Activated naive CD8-positive, alpha-beta T cell treated with anti-CD3 and anti-CD28 coated beads, Interleukin-2, amount 10 ng/mL, durations not matched to agents 7 days and 5 days (primary cell): Measurements from ENCODE around the gene PPP1R9A. TPM values are rescaled to one million over a fixed set of nuclear protein-coding genes. Genes with fewer than 3 reads are reported as not detected.

ENCODE experiments used
- ATAC-seq: fragments of 150-1000 bp; cut with Tn5 transposase; one replicate; pipeline ENCODE4 v1.10.0; 2021; ENCODE audit warnings: low read depth, moderate library complexity
- POLR2A ChIA-PET: fragments of 350-600 bp; sonication (Branson Sonifier 250); formaldehyde crosslinking; loops from one replicate; lab custom pipeline; 2021; ENCODE audit warnings: antibody characterized with exemption; lab: Charles Lee
- DNase-seq: peaks from one replicate; pipeline ENCODE4 v3.0.0; 2021
- H3K27ac Mint-ChIP-seq: one replicate; pipeline ENCODE4 v1.8.0; 2022; ENCODE audit warnings: mild to moderate bottlenecking, mixed read lengths
- H3K27me3 Mint-ChIP-seq: one replicate; pipeline ENCODE4 v1.8.0; 2022; ENCODE audit warnings: mild to moderate bottlenecking, moderate library complexity, mixed read lengths
- H3K36me3 Mint-ChIP-seq: one replicate; pipeline ENCODE4 v1.8.0; 2021; ENCODE audit warnings: mild to moderate bottlenecking, mixed read lengths
- H3K4me1 Mint-ChIP-seq: one replicate; pipeline ENCODE4 v1.8.0; 2021; ENCODE audit warnings: mixed read lengths
- H3K4me3 Mint-ChIP-seq: one replicate; pipeline ENCODE4 v1.8.0; 2022; ENCODE audit warnings: mild to moderate bottlenecking, moderate library complexity, mixed read lengths
- H3K9me3 Mint-ChIP-seq: one replicate; pipeline ENCODE4 v1.8.0; 2021; ENCODE audit warnings: mixed read lengths
- total RNA-seq, 2 experiments: library from RNA; stranded (reverse); gene quantifications; one replicate each; pipeline ENCODE4 v1.2.3, GENCODE V29; 2021

The PPP1R9A gene
- total RNA-seq, 2 experiments from 2014 or later: 0.06 to 0.42 TPM

- ATAC-seq (no peak), DNase-seq (no peak)
- Mint-ChIP-seq H3K27me3 (peaks cover 2% of the 10 kb centered on the region), H3K4me3 (no peak overlapping the region), H3K9me3 (no peaks in the 10 kb centered on the region), H3K4me1 (no peaks in the 10 kb centered on the region), H3K36me3 (no peaks in the 10 kb centered on the region), H3K27ac (no peak overlapping the region)
- POLR2A ChIA-PET: no interaction called here
Measured at GRCh38 chr7:94933256-94933990, 26.0 kb downstream of the PPP1R9A start.

- Mint-ChIP-seq H3K36me3 (no peaks in the 10 kb centered on the region), H3K27me3 (no peaks in the 10 kb centered on the region), H3K4me1 (no peaks in the 10 kb centered on the region), H3K27ac (no peak overlapping the region), H3K4me3 (no peak overlapping the region), H3K9me3 (no peaks in the 10 kb centered on the region)
- DNase-seq: no peak
- POLR2A ChIA-PET: no interaction called here
- no peak for ATAC-seq
Measured at GRCh38 chr7:94939395-94939794, 32.0 kb downstream of the PPP1R9A start.

- DNase-seq: no peak
- Mint-ChIP-seq H3K27me3 (no peaks in the 10 kb centered on the region), H3K36me3 (no peaks in the 10 kb centered on the region), H3K4me1 (no peaks in the 10 kb centered on the region), H3K9me3 (no peaks in the 10 kb centered on the region), H3K27ac (no peak overlapping the region), H3K4me3 (no peak overlapping the region)
- no peak for ATAC-seq
- POLR2A ChIA-PET: no interaction called here
Measured at GRCh38 chr7:94940241-94940640, 32.8 kb downstream of the PPP1R9A start.

GRCh38 chr7:94941844-94942632, 34.6 kb downstream of the PPP1R9A start:
- Mint-ChIP-seq H3K36me3 (no peaks in the 10 kb centered on the region), H3K4me3 (no peak overlapping the region)
- POLR2A ChIA-PET: no interaction called here

DNA sequence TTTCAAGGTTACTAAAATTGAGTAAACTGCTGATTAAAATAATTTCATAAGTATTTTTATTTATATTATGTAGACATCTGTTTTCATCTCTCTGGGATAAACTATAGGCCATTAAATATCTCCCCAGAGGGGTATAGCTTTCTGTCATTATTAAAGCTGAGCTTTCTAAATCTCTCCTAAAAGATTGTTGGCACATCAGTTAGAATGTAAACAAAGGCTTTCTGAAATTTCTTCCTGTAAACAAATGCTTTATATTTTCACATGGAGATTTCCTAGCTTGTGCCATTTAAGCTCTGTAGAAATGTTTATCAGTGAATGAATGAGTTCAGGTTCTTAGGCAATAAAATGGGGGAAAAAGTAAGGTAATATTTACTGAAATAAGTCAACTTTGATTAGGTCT, 35.7 kb downstream of the PPP1R9A start:
- Mint-ChIP-seq H3K9me3 (no peaks in the 10 kb centered on the region), H3K27ac (no peak overlapping the region), H3K4me1 (no peaks in the 10 kb centered on the region), H3K27me3 (no peaks in the 10 kb centered on the region), H3K36me3 (no peaks in the 10 kb centered on the region), H3K4me3 (no peak overlapping the region)
- ATAC-seq (no peak), DNase-seq (no peak)
- POLR2A ChIA-PET: no interaction called here

More at GRCh38 chr7:94941844-94942632, 34.6 kb downstream of the PPP1R9A start:
- ATAC-seq (no peak), DNase-seq (no peak)
- Mint-ChIP-seq H3K27ac (no peak overlapping the region), H3K9me3 (no peaks in the 10 kb centered on the region), H3K27me3 (no peaks in the 10 kb centered on the region), H3K4me1 (no peaks in the 10 kb centered on the region)

DNA sequence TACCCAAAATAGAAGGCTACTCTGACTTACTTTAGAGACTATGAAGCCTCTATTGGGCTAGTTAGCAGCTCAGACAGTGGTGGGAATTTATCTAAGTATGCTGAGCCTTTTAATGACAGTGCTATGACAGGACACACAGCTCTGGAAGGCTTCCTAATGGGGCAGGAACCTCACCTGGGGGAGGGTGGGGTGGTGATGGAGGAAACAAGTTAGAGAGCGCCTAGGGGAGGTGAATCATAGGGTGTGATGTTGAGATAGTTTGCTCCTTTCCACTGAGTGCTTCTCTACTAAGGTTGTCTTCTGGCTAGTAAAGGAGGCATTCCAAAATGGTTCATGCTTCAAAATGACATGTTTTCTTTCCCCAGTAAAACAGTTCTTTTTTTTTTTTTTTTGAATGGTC, 42.1 kb downstream of the PPP1R9A start:
- Mint-ChIP-seq H3K27ac (no peak overlapping the region), H3K36me3 (no peaks in the 10 kb centered on the region), H3K9me3 (no peaks in the 10 kb centered on the region), H3K27me3 (no peaks in the 10 kb centered on the region), H3K4me3 (no peak overlapping the region), H3K4me1 (no peaks in the 10 kb centered on the region)
- POLR2A ChIA-PET: no interaction called here
- no peak for ATAC-seq
- DNase-seq: no peak

DNA sequence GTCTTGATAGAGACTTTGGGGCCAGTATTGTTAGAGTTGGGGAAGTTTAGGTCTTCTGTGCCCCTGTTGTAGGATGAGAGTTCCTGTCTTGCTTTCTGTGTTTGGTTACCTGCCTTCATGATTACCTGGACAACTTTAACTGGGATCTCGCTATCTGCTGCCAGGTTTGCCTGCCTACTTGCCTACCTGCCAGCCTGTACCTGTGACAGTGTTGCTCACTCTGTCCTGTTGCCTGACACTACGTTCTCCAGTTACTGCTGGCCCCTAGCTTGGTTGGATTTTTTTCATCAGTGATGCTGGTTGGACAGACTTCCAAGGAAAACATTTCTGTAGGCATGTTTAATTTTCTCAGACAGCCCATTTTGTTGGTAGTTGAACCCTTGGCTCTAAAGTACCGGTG, 48.4 kb downstream of the PPP1R9A start:
- DNase-seq (no peak), ATAC-seq (no peak)
- Mint-ChIP-seq H3K9me3 (no peaks in the 10 kb centered on the region), H3K27me3 (no peaks in the 10 kb centered on the region), H3K4me3 (no peak overlapping the region), H3K27ac (no peak overlapping the region), H3K4me1 (no peaks in the 10 kb centered on the region), H3K36me3 (no peaks in the 10 kb centered on the region)
- POLR2A ChIA-PET: no interaction called here

GRCh38 chr7:94957061-94957460, 49.7 kb downstream of the PPP1R9A start:
- Mint-ChIP-seq H3K9me3 (no peaks in the 10 kb centered on the region), H3K27me3 (no peaks in the 10 kb centered on the region), H3K27ac (no peak overlapping the region), H3K4me3 (no peak overlapping the region), H3K36me3 (no peaks in the 10 kb centered on the region), H3K4me1 (no peaks in the 10 kb centered on the region)
- POLR2A ChIA-PET: no interaction called here
- ATAC-seq (no peak), DNase-seq (no peak)

DNA sequence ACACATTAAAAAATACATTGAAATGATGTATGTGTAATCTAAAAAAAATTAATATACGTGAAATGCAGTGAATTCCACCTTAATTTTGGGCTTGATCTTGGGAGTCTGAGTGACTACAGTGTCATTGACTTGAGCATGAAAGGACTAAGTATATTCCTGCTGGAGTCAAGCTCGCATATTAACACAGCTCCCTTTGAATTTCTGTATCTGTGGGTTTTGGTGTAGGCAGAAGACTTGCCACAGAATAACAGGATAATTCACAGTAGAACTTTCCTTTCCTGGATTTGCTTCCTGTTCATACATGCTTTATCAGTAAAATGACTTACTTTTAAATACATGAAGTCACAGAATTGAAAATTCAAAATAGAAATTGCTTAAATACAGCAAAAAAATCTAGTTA, 55.3 kb downstream of the PPP1R9A start:
- DNase-seq: no peak
- no peaks in the 10 kb centered on the region for H3K36me3 Mint-ChIP-seq
- H3K27me3 Mint-ChIP-seq: no peaks in the 10 kb centered on the region
- H3K27ac Mint-ChIP-seq: no peak overlapping the region
- H3K4me1 Mint-ChIP-seq: no peaks in the 10 kb centered on the region
- POLR2A ChIA-PET: no interaction called here
- H3K4me3 Mint-ChIP-seq: no peak overlapping the region
- peaks cover 2% of the 10 kb centered on the region for H3K9me3 Mint-ChIP-seq
- no peak for ATAC-seq

DNA sequence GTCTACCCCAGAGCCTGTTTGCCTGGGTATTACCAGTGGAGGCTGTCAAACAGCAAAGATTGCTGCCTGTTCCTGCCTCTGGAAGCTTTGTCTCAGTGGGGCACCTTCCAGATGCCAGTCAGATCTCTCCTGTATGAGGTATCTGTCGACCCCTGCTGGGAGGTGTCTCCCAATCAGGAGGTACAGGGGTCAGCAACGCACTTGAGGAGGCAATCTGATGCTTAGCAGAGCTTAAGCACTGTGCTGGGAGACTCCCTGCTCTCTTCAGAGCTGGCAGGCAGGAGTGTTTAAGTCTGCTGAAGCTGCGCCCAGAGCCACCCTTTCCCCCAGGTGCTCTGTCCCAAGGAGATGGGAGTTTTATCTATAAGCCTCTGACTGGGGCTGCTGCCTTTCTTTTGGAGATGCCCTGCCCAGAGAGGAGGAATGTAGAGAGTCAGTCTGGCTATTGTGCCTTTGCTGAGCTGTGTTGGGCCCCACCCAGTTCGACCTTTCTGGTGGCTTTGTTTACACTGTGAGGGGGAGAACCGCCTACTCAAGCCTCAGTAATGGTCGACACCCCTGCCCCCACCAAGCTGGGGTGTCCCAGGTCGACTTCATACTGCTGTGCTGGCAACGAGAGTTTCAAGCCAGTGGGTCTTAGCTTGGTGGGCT, 62.2 kb downstream of the PPP1R9A start:
- H3K27ac Mint-ChIP-seq: no peak overlapping the region
- H3K36me3 Mint-ChIP-seq: no peaks in the 10 kb centered on the region
- POLR2A ChIA-PET: no interaction called here
- no peaks in the 10 kb centered on the region for H3K4me1 Mint-ChIP-seq
- no peak for ATAC-seq
- DNase-seq: no peak
- no peak overlapping the region for H3K4me3 Mint-ChIP-seq
- peaks cover 8% of the 10 kb centered on the region for H3K9me3 Mint-ChIP-seq
- no peaks in the 10 kb centered on the region for H3K27me3 Mint-ChIP-seq

- Mint-ChIP-seq H3K27me3 (no peaks in the 10 kb centered on the region), H3K27ac (no peak overlapping the region), H3K9me3 (peaks cover 8% of the 10 kb centered on the region), H3K36me3 (no peaks in the 10 kb centered on the region), H3K4me3 (no peak overlapping the region), H3K4me1 (no peaks in the 10 kb centered on the region)
- POLR2A ChIA-PET: no interaction called here
- DNase-seq (no peak), ATAC-seq (no peak)
Measured at GRCh38 chr7:94970085-94970576, 62.7 kb downstream of the PPP1R9A start.

GRCh38 chr7:94971051-94971867, 63.9 kb downstream of the PPP1R9A start:
- Mint-ChIP-seq H3K27ac (no peak overlapping the region), H3K4me1 (no peaks in the 10 kb centered on the region), H3K9me3 (peaks cover 6% of the 10 kb centered on the region), H3K27me3 (no peaks in the 10 kb centered on the region), H3K36me3 (no peaks in the 10 kb centered on the region), H3K4me3 (no peak overlapping the region)
- DNase-seq: no peak
- ATAC-seq: no peak
- POLR2A ChIA-PET: no interaction called here

GRCh38 chr7:94972296-94972695, 64.9 kb downstream of the PPP1R9A start:
- H3K9me3 Mint-ChIP-seq: peaks cover 6% of the 10 kb centered on the region
- H3K27ac Mint-ChIP-seq: no peak overlapping the region
- no peak for ATAC-seq
- no peak overlapping the region for H3K4me3 Mint-ChIP-seq
- no peaks in the 10 kb centered on the region for H3K36me3 Mint-ChIP-seq
- POLR2A ChIA-PET: no interaction called here
- H3K4me1 Mint-ChIP-seq: no peaks in the 10 kb centered on the region
- no peak for DNase-seq
- H3K27me3 Mint-ChIP-seq: no peaks in the 10 kb centered on the region
